ENCODE data around the gene PIAS3. TPM values are rescaled to one million over a fixed set of nuclear protein-coding genes. Genes with fewer than 3 reads are reported as not detected.
"Not testable (repeated sequence)": the region's sequence is repeated elsewhere in the genome, so short reads cannot be mapped to it uniquely, and the experiment has no call there.

Gene PIAS3
- polyA plus RNA-seq, 1 donor from 2014 or later = 15.0 TPM

- Histone ChIP-seq H3K4me3 (ENCODE audit: low read length) (no peak overlapping the region), H3K27ac (ENCODE audit: low read length) (no peak overlapping the region), H3K9ac (ENCODE audit: low read length) (no peak overlapping the region), H2AFZ (ENCODE audit: low read depth, low read length) (no peak overlapping the region), H3K4me2 (ENCODE audit: low read length) (no peak overlapping the region), H3K9me2 (ENCODE audit: insufficient read depth, low read length) (no peaks in the 10 kb centered on the region), H3K36me3 (ENCODE audit: insufficient read depth, low read length) (no peaks in the 10 kb centered on the region), H3K79me2 (replicated peaks; ENCODE audit: insufficient read depth, low read length) (no peaks in the 10 kb centered on the region), H3F3A (ENCODE audit: insufficient read depth, low read length, poor library complexity, severe bottlenecking) (no peaks in the 10 kb centered on the region), H4K20me1 (ENCODE audit: insufficient read depth) (no peaks in the 10 kb centered on the region), H3K9me3 (ENCODE audit: low read length) (no peaks in the 10 kb centered on the region), H3K27me3 (ENCODE audit: insufficient read depth, low read depth, low read length) (no peaks in the 10 kb centered on the region)
- TF ChIP-seq EZH2 (IDR thresholded peaks at IDR 0.05; ENCODE audit: borderline replicate concordance, insufficient read depth, low read length, poor library complexity, severe bottlenecking) = no peak
- no peak for TF ChIP-seq POLR2AphosphoS5 (IDR thresholded peaks at IDR 0.05)
- TF ChIP-seq SMC3 (conservative IDR thresholded peaks at IDR 0.05; ENCODE audit: poor library complexity) = no peak
- TF ChIP-seq REST (IDR thresholded peaks at IDR 0.05; ENCODE audit: borderline replicate concordance) = no peak
- TF ChIP-seq MXI1 (conservative IDR thresholded peaks at IDR 0.05; ENCODE audit: poor library complexity, severe bottlenecking) = no peak
- no peak for TF ChIP-seq TAF1 (IDR thresholded peaks at IDR 0.05; ENCODE audit: low read depth)
- no peak for TF ChIP-seq EP300 (conservative IDR thresholded peaks at IDR 0.05; ENCODE audit: poor library complexity, severe bottlenecking)
- TF ChIP-seq RAD21 (conservative IDR thresholded peaks at IDR 0.05) = no peak
- TF ChIP-seq CTCF (IDR thresholded peaks at IDR 0.05; ENCODE audit: poor library complexity, severe bottlenecking) = no peak
These were observed 21.2 kb downstream of the PIAS3 start for GRCh38 chr1:145837656-145838055.

GRCh38 chr1:145830810-145831209, 28.1 kb downstream of the PIAS3 start:
- H3K9me3 ChIP-seq (ENCODE audit: low read length); H3K9ac ChIP-seq (ENCODE audit: low read length); H4K20me1 ChIP-seq (ENCODE audit: insufficient read depth); H3K9me2 ChIP-seq (ENCODE audit: insufficient read depth, low read length); H3K4me2 ChIP-seq (ENCODE audit: low read length); H3K4me3 ChIP-seq (ENCODE audit: low read length); H3F3A ChIP-seq (ENCODE audit: insufficient read depth, low read length, poor library complexity, severe bottlenecking); H3K27me3 ChIP-seq (ENCODE audit: insufficient read depth, low read depth, low read length); H3K27ac ChIP-seq (ENCODE audit: low read length); H3K36me3 ChIP-seq (ENCODE audit: insufficient read depth, low read length); H3K79me2 ChIP-seq (replicated peaks; ENCODE audit: insufficient read depth, low read length); H2AFZ ChIP-seq (ENCODE audit: low read depth, low read length): not testable (repeated sequence)

All from neural cell (in vitro differentiated cells).